Vagina (tissue), 2 donors: ENCODE results near the gene INO80D. TPM values are rescaled to one million over a fixed set of nuclear protein-coding genes. Genes with fewer than 3 reads are reported as not detected.

Experiments used
- DNase-seq, 2 donors: peaks; one replicate each; pipeline ENCODE4 v3.0.0-alpha.2; 2017; ENCODE audit errors: extremely low spot score in 2 of 2
- H3K27ac ChIP-seq: fragments of 200-600 bp; sonication (generic); one replicate; pipeline ENCODE4 v1.5.1; 2019
- H3K27me3 ChIP-seq: fragments of 200-600 bp; sonication (generic); one replicate; pipeline ENCODE4 v1.5.1; 2019
- H3K36me3 ChIP-seq, 2 donors: fragments of 200-600 bp; sonication (generic); one replicate each; pipeline ENCODE4 v1.5.1; 2017 to 2019
- H3K4me1 ChIP-seq: fragments of 200-600 bp; sonication (generic); one replicate; pipeline ENCODE4 v1.5.1; 2019
- H3K4me3 ChIP-seq, 2 donors: fragments of 200-600 bp; sonication (generic); 1 replicate in 1 of 2; 2 replicates in 1 of 2; pipeline ENCODE4 v1.5.1; 2016 to 2019
- H3K9me3 ChIP-seq: fragments of 200-600 bp; sonication (generic); one replicate; pipeline ENCODE4 v1.5.1; 2019
- CTCF ChIP-seq, 3 experiments: fragments of 450-650 bp in 2 of 3; fragments of 200-600 bp in 1 of 3; sonication (generic) in 1 of 3; IDR thresholded peaks; one replicate each; pipeline ENCODE4 v1.5.1; 2017 to 2019; ENCODE audit warnings: antibody characterized with exemption in 3 of 3, mild to moderate bottlenecking in 2 of 3, moderate library complexity in 2 of 3
- POLR2A ChIP-seq, 2 donors: fragments of 450-650 bp; IDR thresholded peaks; one replicate each; pipeline ENCODE4 v1.6.1; 2017; ENCODE audit warnings: antibody characterized with exemption in 2 of 2, mild to moderate bottlenecking in 2 of 2, moderate library complexity in 2 of 2
- POLR2AphosphoS5 ChIP-seq, 2 donors: sonication (generic); formaldehyde crosslinking; IDR thresholded peaks; one replicate each; pipeline ENCODE4 v1.9.0; 2017; ENCODE audit warnings: antibody characterized with exemption in 2 of 2, mild to moderate bottlenecking in 2 of 2, low read depth in 1 of 2; ENCODE audit not compliant: insufficient read depth in 1 of 2
- intact Hi-C: fragments of 100-400 bp; cut with DNase I; formaldehyde crosslinking; loops from one replicate; pipeline ENCODE4 v1.15.1; 2023
- total RNA-seq: library from RNA; depleted of rRNA; stranded (reverse); fragments of >200 nt; gene quantifications from one replicate; pipeline ENCODE4 v1.2.3, GENCODE V29; 2016

Gene INO80D
- total RNA-seq, 1 donor from 2014 or later = 18.4 TPM

- no peaks in the 10 kb centered on the region for H3K27me3 ChIP-seq
- no peak overlapping the region for H3K4me3 ChIP-seq
- DNase-seq = no peak
- H3K27ac ChIP-seq = no peak overlapping the region
- H3K4me1 ChIP-seq = peaks cover 22% of the 10 kb centered on the region
- no peaks in the 10 kb centered on the region for H3K9me3 ChIP-seq
- no peaks in the 10 kb centered on the region for H3K36me3 ChIP-seq
- intact Hi-C loops = no loop called here
- no peak for TF ChIP-seq POLR2A (IDR thresholded peaks at IDR 0.05)
- TF ChIP-seq CTCF (IDR thresholded peaks at IDR 0.05) = no peak
Measured at GRCh38 chr2:206075113-206075512, 10.9 kb downstream of the INO80D start.

GRCh38 chr2:206071807-206072206, 14.2 kb downstream of the INO80D start:
- TF ChIP-seq POLR2A (IDR thresholded peaks at IDR 0.05) = no peak
- no peak for TF ChIP-seq CTCF (IDR thresholded peaks at IDR 0.05)
- no peak for TF ChIP-seq POLR2AphosphoS5 (IDR thresholded peaks at IDR 0.05; ENCODE audit: insufficient read depth in 1 of 2, low read depth in 1 of 2)
- no peak for DNase-seq
- Histone ChIP-seq H3K27me3 (no peaks in the 10 kb centered on the region), H3K4me1 (peaks cover 12% of the 10 kb centered on the region), H3K4me3 (no peak overlapping the region), H3K36me3 (no peaks in the 10 kb centered on the region), H3K27ac (no peak overlapping the region), H3K9me3 (no peaks in the 10 kb centered on the region)
- intact Hi-C loops = no loop called here

GRCh38 chr2:206069417-206069816, 16.6 kb downstream of the INO80D start:
- no peaks in the 10 kb centered on the region for H3K27me3 ChIP-seq
- H3K4me3 ChIP-seq = no peak overlapping the region
- intact Hi-C loops = no loop called here
- H3K9me3 ChIP-seq = no peaks in the 10 kb centered on the region
- peaks cover 12% of the 10 kb centered on the region for H3K4me1 ChIP-seq
- no peak for DNase-seq
- no peaks in the 10 kb centered on the region for H3K36me3 ChIP-seq
- no peak overlapping the region for H3K27ac ChIP-seq
- TF ChIP-seq CTCF (IDR thresholded peaks at IDR 0.05) (no peak), POLR2AphosphoS5 (IDR thresholded peaks at IDR 0.05; ENCODE audit: insufficient read depth in 1 of 2, low read depth in 1 of 2) (no peak), POLR2A (IDR thresholded peaks at IDR 0.05) (no peak)

GRCh38 chr2:206068207-206068606, 17.8 kb downstream of the INO80D start:
- Histone ChIP-seq H3K9me3 (no peaks in the 10 kb centered on the region), H3K36me3 (no peaks in the 10 kb centered on the region), H3K4me3 (no peak overlapping the region), H3K4me1 (peaks cover 12% of the 10 kb centered on the region), H3K27ac (no peak overlapping the region), H3K27me3 (no peaks in the 10 kb centered on the region)
- intact Hi-C loops = no loop called here
- no peak for TF ChIP-seq CTCF (IDR thresholded peaks at IDR 0.05)
- no peak for TF ChIP-seq POLR2A (IDR thresholded peaks at IDR 0.05)
- no peak for TF ChIP-seq POLR2AphosphoS5 (IDR thresholded peaks at IDR 0.05; ENCODE audit: insufficient read depth in 1 of 2, low read depth in 1 of 2)
- no peak for DNase-seq

GRCh38 chr2:206064077-206064476, 21.9 kb downstream of the INO80D start:
- H3K4me1 ChIP-seq = no peaks in the 10 kb centered on the region
- intact Hi-C loops = no loop called here
- no peak overlapping the region for H3K27ac ChIP-seq
- H3K9me3 ChIP-seq = no peaks in the 10 kb centered on the region
- H3K36me3 ChIP-seq = peaks cover 0 to 6% of the 10 kb centered on the region in 2 donors
- TF ChIP-seq POLR2A (IDR thresholded peaks at IDR 0.05) (no peak), POLR2AphosphoS5 (IDR thresholded peaks at IDR 0.05; ENCODE audit: insufficient read depth in 1 of 2, low read depth in 1 of 2) (no peak), CTCF (IDR thresholded peaks at IDR 0.05) (no peak)
- H3K27me3 ChIP-seq = no peaks in the 10 kb centered on the region
- DNase-seq = no peak
- H3K4me3 ChIP-seq = no peak overlapping the region
